GM23338 (cell line): ENCODE measurements around the gene CASP10.

Experiments
- CTCF ChIP-seq, 2 experiments: fragments of 200-600 bp in 1 of 2; sonication (generic) in 1 of 2; conservative IDR thresholded peaks; 2 replicates each; pipeline versions ENCODE4 v1.5.1 to v1.6.1; 2016 to 2017; ENCODE audit warnings: antibody characterized with exemption in 2 of 2, low read depth in 2 of 2, mild to moderate bottlenecking in 2 of 2, moderate library complexity in 1 of 2
- ETS1 ChIP-seq: IDR thresholded peaks from 2 replicates; pipeline ENCODE4 v1.6.1; 2016; ENCODE audit warnings: antibody characterized with exemption
- EZH2phosphoT487 ChIP-seq: fragments of 200-600 bp; sonication (generic); IDR thresholded peaks from one replicate; pipeline ENCODE4 v1.8.1; 2018; ENCODE audit warnings: antibody characterized with exemption; ENCODE audit not compliant: unreplicated experiment
- NANOG ChIP-seq: IDR thresholded peaks from 2 replicates; pipeline ENCODE4 v1.6.1; 2016; ENCODE audit warnings: antibody characterized with exemption, borderline replicate concordance
- ZNF331 ChIP-seq: fragments of 250-450 bp; sonication (Bioruptor Pico); IDR thresholded peaks from 2 replicates; pipeline ENCODE4 v1.5.0; 2020; ENCODE audit warnings: low read depth, mild to moderate bottlenecking, moderate library complexity

- TF ChIP-seq CTCF (conservative IDR thresholded peaks at IDR 0.05; ENCODE audit: low read depth in 2 of 2): no peak
- TF ChIP-seq ZNF331 (CRISPR knock-in tag): no peak
- no peak for TF ChIP-seq ETS1
- no peak for TF ChIP-seq NANOG
- TF ChIP-seq EZH2phosphoT487: no peak
Measured at GRCh38 chr2:201139836-201140604, 42.9 kb upstream of the CASP10 start.
